Astrocyte (in vitro differentiated cells and primary cell): ENCODE data around the gene E2F2.

ENCODE experiments used
- EZH2 ChIP-seq: IDR thresholded peaks from 2 replicates; pipeline ENCODE4 v1.6.1; 2012; ENCODE audit warnings: mild to moderate bottlenecking, low read length, inconsistent platforms; ENCODE audit not compliant: insufficient read depth
- TF ChIP-seq, protein P1 (sequence below): IDR thresholded peaks from 2 replicates; pipeline ENCODE4 v1.5.1; 2011; ENCODE audit warnings: low read depth, mild to moderate bottlenecking, inconsistent platforms, low read length, moderate library complexity; ENCODE audit not compliant: insufficient read depth

DNA sequence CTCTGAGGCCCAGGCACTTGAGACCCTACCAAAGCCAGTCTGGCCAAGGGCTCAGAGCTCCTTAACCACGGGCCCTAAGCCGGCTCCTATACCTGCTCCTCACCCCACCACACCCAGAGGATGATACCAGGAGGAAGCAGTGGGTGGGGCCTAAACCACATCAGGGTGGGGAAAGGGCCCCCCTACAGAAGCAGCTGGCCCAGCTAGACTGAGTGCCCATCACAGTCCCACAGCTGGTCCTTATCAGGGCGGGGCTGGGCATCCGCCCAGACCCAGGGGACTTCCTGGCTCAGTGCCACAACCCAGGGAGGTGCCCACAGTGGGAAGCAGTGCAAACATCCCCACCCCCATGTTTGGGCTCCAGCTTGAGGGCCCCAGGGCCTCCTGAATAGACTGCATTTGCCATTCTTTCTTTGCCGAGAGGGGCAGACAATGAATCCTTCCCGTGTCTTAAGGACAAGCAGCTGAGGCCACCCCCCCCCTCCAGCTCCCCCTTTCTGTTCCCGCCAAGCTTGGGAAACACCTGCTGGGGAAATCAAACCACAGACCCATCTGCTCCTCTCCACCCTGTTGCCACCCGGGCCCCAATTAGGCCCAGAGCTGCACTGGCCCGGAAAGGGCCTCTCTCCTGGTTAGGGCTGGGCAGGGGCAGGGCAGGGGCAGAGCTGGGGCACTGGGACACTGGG, 6.2 kb downstream of the E2F2 start:
- TF ChIP-seq, protein P1, sequence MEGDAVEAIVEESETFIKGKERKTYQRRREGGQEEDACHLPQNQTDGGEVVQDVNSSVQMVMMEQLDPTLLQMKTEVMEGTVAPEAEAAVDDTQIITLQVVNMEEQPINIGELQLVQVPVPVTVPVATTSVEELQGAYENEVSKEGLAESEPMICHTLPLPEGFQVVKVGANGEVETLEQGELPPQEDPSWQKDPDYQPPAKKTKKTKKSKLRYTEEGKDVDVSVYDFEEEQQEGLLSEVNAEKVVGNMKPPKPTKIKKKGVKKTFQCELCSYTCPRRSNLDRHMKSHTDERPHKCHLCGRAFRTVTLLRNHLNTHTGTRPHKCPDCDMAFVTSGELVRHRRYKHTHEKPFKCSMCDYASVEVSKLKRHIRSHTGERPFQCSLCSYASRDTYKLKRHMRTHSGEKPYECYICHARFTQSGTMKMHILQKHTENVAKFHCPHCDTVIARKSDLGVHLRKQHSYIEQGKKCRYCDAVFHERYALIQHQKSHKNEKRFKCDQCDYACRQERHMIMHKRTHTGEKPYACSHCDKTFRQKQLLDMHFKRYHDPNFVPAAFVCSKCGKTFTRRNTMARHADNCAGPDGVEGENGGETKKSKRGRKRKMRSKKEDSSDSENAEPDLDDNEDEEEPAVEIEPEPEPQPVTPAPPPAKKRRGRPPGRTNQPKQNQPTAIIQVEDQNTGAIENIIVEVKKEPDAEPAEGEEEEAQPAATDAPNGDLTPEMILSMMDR: no peak
- TF ChIP-seq EZH2: no peak
